Activated naive CD8-positive, alpha-beta T cell treated with anti-CD3 and anti-CD28 coated beads for 36 hours (primary cell): Measurements from ENCODE around the gene CWF19L1. TPM values are rescaled to one million over a fixed set of nuclear protein-coding genes. Genes with fewer than 3 reads are reported as not detected.

ENCODE experiments used
- total RNA-seq, 2 experiments: library from RNA; stranded (reverse); gene quantifications; one replicate each; pipeline ENCODE4 v1.2.3, GENCODE V29; 2021

Gene CWF19L1
- total RNA-seq, 2 experiments from 2014 or later: 53.6 to 55.0 TPM

Other genes starting within 250 kb of the CWF19L1 start
- gene CPN1, start 185.8 kb downstream of the CWF19L1 start, total RNA-seq: not detected
- gene ERLIN1, start 81.6 kb downstream of the CWF19L1 start, total RNA-seq: 10 to 100 TPM; 19.6 to 21.4 TPM
- gene CHUK, start 38.0 kb downstream of the CWF19L1 start, total RNA-seq: 10 to 100 TPM; 35.5 to 37.8 TPM
- gene BLOC1S2, start 19.0 kb upstream of the CWF19L1 start, total RNA-seq: 10 to 100 TPM; 57.1 to 62.6 TPM
- gene PKD2L1, start 62.6 kb upstream of the CWF19L1 start, total RNA-seq: not detected
- 100 to 1,000 TPM; 231 to 232 TPM for gene SCD, start 79.6 kb upstream of the CWF19L1 start, total RNA-seq
- under 1 TPM in 1 of 2 experiments, not detected in 1; 0.16 TPM for gene WNT8B, start 195.4 kb upstream of the CWF19L1 start, total RNA-seq